ENCODE data around the gene CERS3.
"Not testable (repeated sequence)": the region's sequence is repeated elsewhere in the genome, so short reads cannot be mapped to it uniquely, and the experiment has no call there.

Gene CERS3

GRCh38 chr15:100463515-100463914, 65.2 kb downstream of the CERS3 start:
- no peak for DNase-seq

- no peak for DNase-seq
Measured at GRCh38 chr15:100461049-100461448, 67.7 kb downstream of the CERS3 start.

GRCh38 chr15:100457201-100457600, 71.5 kb downstream of the CERS3 start:
- no peak for DNase-seq

GRCh38 chr15:100454148-100454547, 74.6 kb downstream of the CERS3 start:
- DNase-seq = no peak

- DNase-seq = no peak
Measured at GRCh38 chr15:100448481-100448880, 80.3 kb downstream of the CERS3 start.

- DNase-seq = not testable (repeated sequence)
Measured at GRCh38 chr15:100441063-100441462, 87.7 kb downstream of the CERS3 start.

- no peak for DNase-seq
Measured at GRCh38 chr15:100439514-100439913, 89.2 kb downstream of the CERS3 start.

GRCh38 chr15:100438570-100438969, 90.2 kb downstream of the CERS3 start:
- DNase-seq = peak; percentile 10 to 12

GRCh38 chr15:100437261-100437660, 91.5 kb downstream of the CERS3 start:
- DNase-seq = no peak

- no peak for DNase-seq
Measured at GRCh38 chr15:100434561-100434960, 94.2 kb downstream of the CERS3 start.

GRCh38 chr15:100434038-100434437, 94.7 kb downstream of the CERS3 start:
- no peak for DNase-seq

GRCh38 chr15:100433304-100433703, 95.4 kb downstream of the CERS3 start:
- no peak for DNase-seq

- DNase-seq = no peak
Measured at GRCh38 chr15:100430411-100430810, 98.3 kb downstream of the CERS3 start.

GRCh38 chr15:100429116-100429728, 99.5 kb downstream of the CERS3 start:
- no peak for DNase-seq

GRCh38 chr15:100426937-100427336, 101.8 kb downstream of the CERS3 start:
- DNase-seq = no peak

- DNase-seq = no peak
Measured at GRCh38 chr15:100405179-100405578, 123.6 kb downstream of the CERS3 start.

GRCh38 chr15:100400996-100401395, 127.8 kb downstream of the CERS3 start:
- DNase-seq = no peak

- no peak for DNase-seq
Measured at GRCh38 chr15:100394736-100395440, 133.9 kb downstream of the CERS3 start.

GRCh38 chr15:100393008-100393407, 135.7 kb downstream of the CERS3 start:
- DNase-seq = no peak

- DNase-seq = no peak
Measured at GRCh38 chr15:100385300-100386050, 143.3 kb downstream of the CERS3 start.

GRCh38 chr15:100384108-100384410, 144.7 kb downstream of the CERS3 start:
- no peak for DNase-seq

- peak in 1 of 2 donors; percentile 0 for DNase-seq
Measured at GRCh38 chr15:100383302-100384107, 145.2 kb downstream of the CERS3 start.

GRCh38 chr15:100373942-100374341, 154.8 kb downstream of the CERS3 start:
- no peak for DNase-seq
